HG03103 (cell line): ENCODE data around the gene ERBIN.
A peak's percentile ranks its signal among the peaks of the same experiment; 100 is the strongest.
"Not testable (repeated sequence)": the region's sequence is repeated elsewhere in the genome, so short reads cannot be mapped to it uniquely, and the experiment has no call there.

Experiments
- ATAC-seq: cut with Tn5 transposase; IDR thresholded peaks from one replicate; pipeline ENCODE4 v1.9.1; 2021; ENCODE audit warnings: low read depth; ENCODE audit not compliant: unreplicated experiment

The ERBIN gene, protein sequence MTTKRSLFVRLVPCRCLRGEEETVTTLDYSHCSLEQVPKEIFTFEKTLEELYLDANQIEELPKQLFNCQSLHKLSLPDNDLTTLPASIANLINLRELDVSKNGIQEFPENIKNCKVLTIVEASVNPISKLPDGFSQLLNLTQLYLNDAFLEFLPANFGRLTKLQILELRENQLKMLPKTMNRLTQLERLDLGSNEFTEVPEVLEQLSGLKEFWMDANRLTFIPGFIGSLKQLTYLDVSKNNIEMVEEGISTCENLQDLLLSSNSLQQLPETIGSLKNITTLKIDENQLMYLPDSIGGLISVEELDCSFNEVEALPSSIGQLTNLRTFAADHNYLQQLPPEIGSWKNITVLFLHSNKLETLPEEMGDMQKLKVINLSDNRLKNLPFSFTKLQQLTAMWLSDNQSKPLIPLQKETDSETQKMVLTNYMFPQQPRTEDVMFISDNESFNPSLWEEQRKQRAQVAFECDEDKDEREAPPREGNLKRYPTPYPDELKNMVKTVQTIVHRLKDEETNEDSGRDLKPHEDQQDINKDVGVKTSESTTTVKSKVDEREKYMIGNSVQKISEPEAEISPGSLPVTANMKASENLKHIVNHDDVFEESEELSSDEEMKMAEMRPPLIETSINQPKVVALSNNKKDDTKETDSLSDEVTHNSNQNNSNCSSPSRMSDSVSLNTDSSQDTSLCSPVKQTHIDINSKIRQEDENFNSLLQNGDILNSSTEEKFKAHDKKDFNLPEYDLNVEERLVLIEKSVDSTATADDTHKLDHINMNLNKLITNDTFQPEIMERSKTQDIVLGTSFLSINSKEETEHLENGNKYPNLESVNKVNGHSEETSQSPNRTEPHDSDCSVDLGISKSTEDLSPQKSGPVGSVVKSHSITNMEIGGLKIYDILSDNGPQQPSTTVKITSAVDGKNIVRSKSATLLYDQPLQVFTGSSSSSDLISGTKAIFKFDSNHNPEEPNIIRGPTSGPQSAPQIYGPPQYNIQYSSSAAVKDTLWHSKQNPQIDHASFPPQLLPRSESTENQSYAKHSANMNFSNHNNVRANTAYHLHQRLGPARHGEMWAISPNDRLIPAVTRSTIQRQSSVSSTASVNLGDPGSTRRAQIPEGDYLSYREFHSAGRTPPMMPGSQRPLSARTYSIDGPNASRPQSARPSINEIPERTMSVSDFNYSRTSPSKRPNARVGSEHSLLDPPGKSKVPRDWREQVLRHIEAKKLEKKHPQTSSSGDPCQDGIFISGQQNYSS (N-terminal part only)

GRCh38 chr5:65926276-65926783 is at the start of gene ERBIN:
TSS of gene ERBIN (plus strand) at chr5:65926575. CDS start at chr5:65992719, 66,144 bp downstream.
- peak; percentile 13 for ATAC-seq

GRCh38 chr5:65876970-65877369 is 49.4 kb upstream of the ERBIN start:
- no peak for ATAC-seq

- ATAC-seq: not testable (repeated sequence)
Measured at GRCh38 chr5:65879668-65880256, 46.6 kb upstream of the ERBIN start.

- no peak for ATAC-seq
Measured at GRCh38 chr5:65880496-65881072, 45.8 kb upstream of the ERBIN start.

- ATAC-seq: no peak
Measured at GRCh38 chr5:65882278-65882677, 44.1 kb upstream of the ERBIN start.

DNA sequence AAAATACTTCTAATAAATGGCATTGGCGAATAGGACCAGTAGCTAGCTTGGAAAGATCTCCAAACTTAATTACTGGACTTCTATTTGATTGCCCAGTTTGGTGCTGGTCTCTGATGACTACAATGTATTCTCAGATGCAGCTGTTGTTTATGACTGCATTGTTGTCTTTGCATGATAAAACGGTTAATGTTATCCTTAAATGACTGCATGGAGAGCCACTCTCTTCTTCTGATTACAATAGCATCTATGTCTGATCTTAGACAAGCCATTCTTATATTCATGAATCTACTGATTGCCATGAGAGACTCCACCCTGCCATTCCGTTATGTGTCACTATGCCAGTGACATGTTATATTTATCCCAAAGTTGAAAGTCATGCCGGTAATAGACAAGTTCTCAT is 42.9 kb upstream of the ERBIN start:
- no peak for ATAC-seq

GRCh38 chr5:65886387-65886786 is 40.0 kb upstream of the ERBIN start:
- no peak for ATAC-seq

GRCh38 chr5:65892024-65892423 is 34.4 kb upstream of the ERBIN start:
- ATAC-seq: not testable (repeated sequence)

- no peak for ATAC-seq
Measured at GRCh38 chr5:65892801-65893200, 33.6 kb upstream of the ERBIN start.

DNA sequence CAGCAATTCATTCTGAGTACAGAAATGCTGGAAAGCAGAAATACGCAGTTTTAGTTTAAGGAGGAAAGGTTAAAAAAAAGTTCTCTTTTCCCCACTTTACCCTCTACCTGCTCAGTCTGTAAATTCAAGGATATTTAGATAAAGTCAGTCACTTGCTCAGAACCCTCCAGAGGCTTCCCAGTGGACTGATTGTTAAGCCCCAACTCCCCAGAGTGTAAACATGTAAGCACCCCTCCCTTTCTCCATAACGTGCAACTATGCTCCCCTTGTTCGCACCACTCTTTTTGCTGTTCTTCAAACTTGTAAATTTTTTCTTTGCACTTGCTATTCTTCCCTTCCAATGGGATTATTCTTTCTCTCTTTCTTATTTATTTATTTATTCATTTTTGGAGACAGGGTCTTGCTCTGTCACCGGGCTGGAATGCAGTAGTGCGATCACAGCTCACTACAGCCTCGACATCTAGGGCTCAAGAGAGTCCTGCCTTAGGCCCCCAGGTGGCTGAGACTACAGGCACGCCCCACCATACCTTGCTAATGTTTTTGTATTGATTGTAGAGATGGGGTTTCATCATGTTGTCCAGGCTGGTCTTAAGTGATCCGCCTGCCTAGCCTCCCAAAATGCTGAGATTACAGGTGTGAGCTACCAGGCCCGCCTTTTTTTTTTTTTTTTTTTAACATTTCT is 32.5 kb upstream of the ERBIN start:
- ATAC-seq: no peak

- ATAC-seq: no peak
Measured at GRCh38 chr5:65895891-65896290, 30.5 kb upstream of the ERBIN start.

DNA sequence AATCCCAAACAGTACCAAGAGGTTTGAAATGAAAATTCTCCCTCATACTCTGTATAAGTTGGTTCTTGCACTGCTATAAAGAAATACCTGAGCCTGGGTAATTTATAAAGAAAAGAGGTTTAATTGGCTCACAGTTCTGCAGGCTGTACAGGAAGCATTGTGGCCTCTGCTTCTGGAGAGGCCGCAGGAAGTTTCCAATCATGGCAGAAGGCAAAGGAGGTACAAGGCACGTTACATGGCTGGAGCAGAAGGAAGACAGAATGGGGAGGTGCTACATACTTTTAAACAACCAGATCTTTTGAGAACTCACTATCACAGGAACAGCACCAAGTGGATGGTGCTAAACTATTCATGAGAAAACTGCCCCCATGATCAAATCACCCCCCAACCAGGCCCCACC is 25.6 kb upstream of the ERBIN start:
- no peak for ATAC-seq

DNA sequence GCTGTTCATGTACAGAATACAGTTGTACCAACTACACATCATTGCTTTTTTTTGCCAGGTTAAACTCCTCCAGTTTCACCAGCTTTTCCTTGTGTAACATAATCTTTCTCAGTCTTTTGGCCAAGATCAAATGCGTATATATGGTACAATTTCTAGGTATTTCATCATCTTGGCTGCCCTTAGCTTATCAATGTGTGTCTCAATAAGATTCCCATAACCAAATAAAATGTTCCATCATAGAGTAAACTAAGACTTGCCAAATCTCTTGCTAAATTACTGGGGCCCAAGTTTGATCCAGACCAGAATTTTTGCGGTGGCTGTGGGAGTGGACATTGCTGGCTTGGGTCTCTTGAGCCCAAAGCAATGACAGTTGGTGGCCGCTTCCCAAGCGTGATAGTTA is 24.3 kb upstream of the ERBIN start:
- ATAC-seq: no peak

GRCh38 chr5:65903581-65903980 is 22.8 kb upstream of the ERBIN start:
- ATAC-seq: no peak

DNA sequence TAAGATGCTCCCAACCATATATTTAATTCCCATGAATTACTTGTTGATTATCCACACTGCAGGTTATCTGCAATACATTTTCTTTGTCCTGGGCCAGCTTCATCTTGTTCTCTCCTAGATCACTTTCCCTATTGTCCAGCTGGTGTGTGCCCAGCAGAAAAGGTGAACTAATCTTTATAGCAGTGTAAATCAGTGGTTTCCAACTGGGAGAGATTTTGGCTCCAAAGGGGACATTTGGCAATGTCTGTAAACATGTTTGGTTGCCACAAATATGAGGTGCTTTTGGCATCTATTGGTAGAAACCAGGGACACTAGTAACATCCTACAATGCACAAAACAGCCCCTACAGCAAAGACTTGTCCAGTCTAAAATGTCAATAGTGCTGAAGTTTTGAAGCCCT is 20.1 kb upstream of the ERBIN start:
- ATAC-seq: no peak

- ATAC-seq: no peak
Measured at GRCh38 chr5:65907135-65907534, 19.2 kb upstream of the ERBIN start.

- ATAC-seq: no peak
Measured at GRCh38 chr5:65910711-65911110, 15.7 kb upstream of the ERBIN start.

- ATAC-seq: no peak
Measured at GRCh38 chr5:65912311-65912710, 14.1 kb upstream of the ERBIN start.

DNA sequence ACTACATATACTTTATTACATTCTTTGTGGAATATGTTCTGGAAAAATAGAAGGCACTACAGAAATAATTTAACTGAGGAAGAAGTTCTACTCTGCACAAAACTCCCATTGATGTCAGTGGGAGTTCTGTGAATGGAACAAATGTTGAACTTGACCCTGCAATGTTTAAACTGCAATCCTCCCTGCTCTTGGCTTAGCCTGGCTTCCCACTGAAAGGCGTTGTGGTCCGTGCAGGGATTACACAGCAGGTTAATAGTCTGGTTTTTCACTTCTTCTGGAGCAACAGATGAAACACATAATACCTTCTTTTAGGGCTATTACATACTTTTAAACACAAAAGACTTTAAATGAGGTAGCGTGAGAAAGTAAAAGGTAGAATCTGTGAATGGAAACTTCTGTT is 12.9 kb upstream of the ERBIN start:
- ATAC-seq: no peak
